Metanephros (tissue), 1 donor: Measurements from ENCODE around the gene ASF1A. TPM values are rescaled to one million over a fixed set of nuclear protein-coding genes. Genes with fewer than 3 reads are reported as not detected.

Experiments used
- total RNA-seq: library from RNA; depleted of rRNA; stranded (reverse); fragments of >200 nt; gene quantifications from one replicate; pipeline ENCODE4 v1.2.3, GENCODE V29; 2014

The ASF1A gene
- 25.3 TPM for total RNA-seq

GRCh38 chr6:118893807-118894424 is at the start of gene ASF1A:
Gene ASF1A (plus strand): TSS chr6:118894152. CDS start chr6:118894414, 262 bp downstream.

GRCh38 chr6:118934461-118935330 is 40.7 kb downstream of the ASF1A start, which contains the start of gene MCM9:
Gene MCM9 (minus strand): TSS chr6:118935159. CDS start chr6:118931723, 3,436 bp downstream.

Other genes starting within 250 kb of the ASF1A start
- 34.6 TPM for gene CEP85L, start 242.6 kb upstream of the ASF1A start, total RNA-seq
- gene MCM9, start 41.0 kb downstream of the ASF1A start, total RNA-seq = 24.1 TPM
- gene FAM184A, start 184.5 kb downstream of the ASF1A start, total RNA-seq = 5.0 TPM